Head of caudate nucleus (tissue), 42 donors: ENCODE data around the gene CHD9.

ENCODE experiments used
- DNase-seq, 42 donors: peaks; one replicate each; pipeline versions ENCODE4 v3.0.0 to v3.0.0-alpha.2; 2020 to 2021; ENCODE audit warnings: mixed read lengths in 7 of 42
- intact Hi-C: fragments of 100-400 bp; cut with DNase I; formaldehyde crosslinking; loops from one replicate; pipeline ENCODE4 v1.15.0; 2022

CHD9 gene

DNA sequence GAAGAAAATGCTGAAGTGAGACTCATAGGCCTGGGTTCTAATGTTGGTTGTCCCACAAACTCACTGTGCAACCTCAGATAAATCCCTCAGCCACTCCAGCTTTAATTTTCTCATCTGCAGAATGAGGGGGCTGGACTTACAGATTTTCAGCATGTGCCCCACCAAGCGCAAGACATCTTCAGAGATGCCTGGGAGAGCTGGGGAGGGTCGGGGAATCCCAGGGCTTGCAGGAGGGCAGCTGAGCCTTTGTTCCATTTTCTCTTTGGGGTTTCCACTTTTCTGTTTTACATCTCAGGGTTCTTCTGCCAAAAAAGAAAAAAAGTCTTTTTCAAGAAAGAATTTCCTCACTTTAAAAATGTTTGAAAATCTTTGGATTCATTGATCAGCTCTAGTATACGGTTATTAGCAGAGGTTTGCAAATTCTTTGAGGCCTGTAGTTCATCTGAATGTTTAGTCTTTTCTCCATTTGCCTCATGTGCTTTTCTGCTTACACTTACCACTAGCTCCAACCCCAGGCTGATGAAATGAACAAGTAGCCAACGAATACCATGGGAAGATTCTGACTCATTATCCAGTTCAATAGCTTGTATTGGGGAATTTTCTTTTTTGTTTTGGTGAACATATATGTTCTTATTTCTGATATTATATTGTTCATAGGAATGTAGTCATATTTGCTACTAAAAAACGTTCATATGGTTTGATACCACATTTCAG lies 56.4 kb downstream of the CHD9 start:
- intact Hi-C loops: no loop called here
- no peak for DNase-seq

DNA sequence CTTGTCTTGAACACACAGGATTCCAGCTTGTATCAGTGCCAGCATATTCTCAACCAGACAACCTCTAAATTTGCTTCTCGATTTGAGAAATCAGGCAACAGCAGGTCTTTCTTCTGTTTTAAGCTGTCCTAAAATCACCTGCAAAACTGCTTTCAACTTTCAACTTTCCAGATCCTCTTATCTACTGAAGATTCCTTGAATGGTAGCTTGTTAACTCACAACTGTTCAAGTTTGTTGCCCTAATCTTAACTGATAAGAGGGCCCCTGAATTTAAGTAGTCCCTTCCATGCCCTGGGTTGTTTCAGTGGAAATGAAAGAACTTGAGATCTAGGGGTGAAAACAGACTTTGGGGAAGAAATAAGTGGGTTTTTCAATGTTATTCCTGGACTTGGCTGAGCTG lies 57.2 kb downstream of the CHD9 start:
- intact Hi-C loops: no loop called here
- DNase-seq: no peak

DNA sequence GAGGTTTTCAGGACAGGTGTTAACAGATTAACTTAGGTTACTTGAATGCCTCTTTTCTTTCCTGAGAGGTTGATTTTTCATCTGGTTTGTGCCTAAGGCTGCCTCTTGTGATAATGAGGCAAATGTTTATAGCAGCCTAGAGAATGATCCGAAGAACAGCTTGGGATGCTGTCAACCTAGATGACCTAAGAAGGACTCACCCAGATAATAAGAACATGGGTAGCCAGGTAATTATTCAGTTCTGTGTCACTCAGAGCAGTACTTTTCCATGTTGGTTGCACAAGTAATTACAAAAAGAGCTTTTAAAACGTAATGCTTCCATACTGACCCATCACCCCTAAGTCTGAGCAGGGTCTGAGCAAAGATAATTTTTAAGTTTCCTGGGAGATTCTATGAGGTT lies 60.3 kb downstream of the CHD9 start:
- DNase-seq: no peak
- intact Hi-C loops: no loop called here

DNA sequence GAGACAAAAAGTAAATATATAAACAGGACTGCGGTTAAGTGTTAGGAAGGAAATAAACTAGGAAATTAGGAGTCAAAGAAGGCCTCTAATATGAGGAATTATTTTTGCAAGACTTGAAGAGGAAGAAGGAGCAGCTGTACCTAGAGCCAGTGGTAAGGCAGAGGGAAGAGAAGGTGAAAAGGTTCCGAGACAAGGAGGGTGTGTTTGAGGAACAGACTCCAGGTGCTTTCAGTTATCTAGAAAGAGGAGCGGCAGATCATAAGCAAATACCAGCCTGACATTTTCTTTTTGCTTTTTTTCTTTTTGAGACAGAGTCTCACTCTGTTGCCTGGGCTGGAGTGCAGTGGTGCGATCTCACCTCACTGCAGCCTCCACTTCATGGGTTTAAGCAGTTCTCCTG lies 61.0 kb downstream of the CHD9 start:
- intact Hi-C loops: no loop called here

DNA sequence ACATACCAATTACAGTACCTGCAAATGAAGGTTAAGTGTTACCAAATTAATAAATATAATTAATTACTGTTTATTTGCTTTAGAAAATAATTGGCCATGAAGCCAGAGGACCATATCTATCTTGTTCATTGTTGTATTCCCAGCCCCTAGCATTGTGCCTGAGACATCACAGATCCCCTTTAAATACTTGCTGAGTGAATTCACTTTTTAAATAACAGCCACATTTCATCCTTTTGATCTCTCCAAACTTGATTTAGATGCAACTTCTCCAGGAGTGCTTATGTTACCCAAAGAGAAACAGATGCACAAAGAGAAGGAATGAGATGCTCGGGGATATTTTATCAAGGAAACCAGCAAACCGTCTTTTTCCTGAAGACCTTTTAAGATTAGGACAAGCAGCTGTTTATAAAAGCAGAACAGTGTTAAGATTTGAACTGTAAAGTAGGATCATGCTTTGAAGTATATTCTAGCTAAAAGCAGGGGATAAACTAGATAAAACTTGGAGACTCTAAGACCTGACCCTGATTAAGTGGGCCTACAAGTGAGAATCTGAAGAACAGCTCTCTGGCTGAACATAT lies 66.3 kb downstream of the CHD9 start:
- intact Hi-C loops: no loop called here
- no peak for DNase-seq

More for the DNA sequence above, 61.0 kb downstream of the CHD9 start:
- no peak for DNase-seq

DNA sequence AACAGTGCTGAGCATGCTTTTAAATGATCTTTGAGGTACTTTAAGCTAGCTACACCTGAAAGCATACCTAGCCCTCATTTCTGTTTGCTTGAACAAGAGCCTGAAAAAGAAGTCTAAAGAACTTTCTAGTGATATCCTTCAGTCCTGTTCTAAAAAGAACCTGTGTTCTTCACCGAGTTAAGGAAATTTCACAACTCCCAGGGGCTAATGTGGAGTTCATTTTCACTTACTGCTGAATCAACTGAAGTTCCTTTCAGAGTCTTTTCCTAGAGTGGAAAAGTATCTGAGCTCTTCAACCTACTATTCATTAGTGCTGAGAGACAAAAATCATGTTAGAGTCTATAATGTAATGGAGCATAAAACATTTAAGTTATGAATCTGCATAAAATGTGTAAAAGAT lies 66.9 kb downstream of the CHD9 start:
- DNase-seq: no peak
- intact Hi-C loops: no loop called here

DNA sequence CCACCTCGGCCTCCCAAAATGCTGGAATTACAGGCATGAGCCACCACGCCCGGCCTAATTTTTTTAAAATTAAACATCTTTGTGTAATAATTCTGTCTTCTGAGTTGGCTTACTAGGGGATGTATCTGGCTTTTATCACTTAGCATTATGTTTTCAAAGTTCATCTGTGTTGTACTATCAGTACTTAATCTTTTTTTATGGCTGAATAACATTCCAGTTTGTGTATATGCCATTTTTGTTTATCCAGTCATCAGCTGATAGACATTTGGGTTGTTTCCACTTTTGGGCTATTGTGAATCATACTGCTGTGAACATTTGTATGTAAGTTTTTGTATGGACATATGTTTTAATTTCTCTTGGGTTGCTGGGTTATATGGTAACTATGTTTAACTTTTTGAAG lies 69.0 kb downstream of the CHD9 start:
- intact Hi-C loops: no loop called here
- no peak for DNase-seq

DNA sequence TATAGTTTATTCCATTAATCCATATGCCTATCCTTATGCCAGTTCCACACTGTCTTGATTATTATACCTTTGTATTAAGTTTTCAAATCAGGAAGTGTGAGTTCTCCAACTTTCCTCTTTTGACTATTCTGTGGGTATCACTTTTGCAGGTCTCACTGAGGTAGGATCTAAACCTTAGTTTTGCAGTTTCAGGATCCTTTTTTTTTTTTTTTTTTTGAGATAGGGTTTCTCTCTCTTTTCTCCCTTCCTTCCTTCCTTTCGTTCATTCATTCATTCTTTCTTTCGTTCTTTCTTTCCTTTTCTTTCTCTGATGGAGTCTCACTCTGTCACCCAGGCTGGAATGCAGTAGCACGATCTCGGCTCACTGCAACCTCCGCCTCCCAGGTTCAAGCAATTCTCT lies 71.6 kb downstream of the CHD9 start:
- intact Hi-C loops: no loop called here
- no peak for DNase-seq

DNA sequence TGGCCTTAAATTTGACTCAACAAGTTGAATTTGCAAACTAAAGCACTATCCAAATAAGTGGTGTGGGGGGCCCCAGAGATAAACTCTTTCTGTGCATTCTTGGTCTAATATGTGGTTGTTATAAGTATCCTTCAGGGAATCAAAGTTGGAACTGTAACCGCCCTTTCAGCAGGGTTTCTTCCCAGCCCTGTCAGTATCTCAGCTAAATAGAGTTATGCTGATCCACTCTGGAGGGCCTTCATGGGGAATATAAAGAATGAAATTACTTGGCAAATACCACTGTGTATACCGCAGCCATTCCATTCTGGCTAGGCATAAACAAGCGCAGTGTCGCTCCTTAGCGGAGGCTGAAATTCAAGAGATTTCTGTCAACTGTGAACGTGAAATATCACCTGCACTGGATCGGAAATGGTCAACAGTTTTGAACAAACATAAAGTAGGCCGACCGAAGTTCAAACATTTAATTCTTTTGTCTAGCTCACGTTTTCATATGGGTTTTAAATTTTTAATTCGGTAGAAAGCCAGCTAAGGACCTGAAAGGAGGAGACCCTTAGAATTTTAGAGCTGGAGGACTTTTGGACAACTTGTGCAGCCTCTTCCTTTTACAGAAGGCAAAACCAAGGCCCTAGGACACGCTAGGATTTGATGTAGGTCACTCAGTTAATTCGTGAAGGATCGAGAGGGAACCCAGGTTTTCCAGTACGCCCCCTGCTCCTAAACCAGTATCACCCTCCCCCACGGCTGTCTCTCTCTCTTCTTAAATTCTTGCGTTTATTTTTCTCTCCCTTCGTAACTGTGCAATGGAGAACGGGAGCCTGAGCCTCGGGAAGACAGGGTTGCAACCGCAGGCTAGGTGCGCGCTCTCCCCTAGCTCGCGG lies 74.7 kb downstream of the CHD9 start:
- intact Hi-C loops: loop anchor here (2.0 to 5.0 kb wide), 3 partner anchors 37 to 78 kb away; partner anchors contain the start of gene CHD9
- DNase-seq: no peak

DNA sequence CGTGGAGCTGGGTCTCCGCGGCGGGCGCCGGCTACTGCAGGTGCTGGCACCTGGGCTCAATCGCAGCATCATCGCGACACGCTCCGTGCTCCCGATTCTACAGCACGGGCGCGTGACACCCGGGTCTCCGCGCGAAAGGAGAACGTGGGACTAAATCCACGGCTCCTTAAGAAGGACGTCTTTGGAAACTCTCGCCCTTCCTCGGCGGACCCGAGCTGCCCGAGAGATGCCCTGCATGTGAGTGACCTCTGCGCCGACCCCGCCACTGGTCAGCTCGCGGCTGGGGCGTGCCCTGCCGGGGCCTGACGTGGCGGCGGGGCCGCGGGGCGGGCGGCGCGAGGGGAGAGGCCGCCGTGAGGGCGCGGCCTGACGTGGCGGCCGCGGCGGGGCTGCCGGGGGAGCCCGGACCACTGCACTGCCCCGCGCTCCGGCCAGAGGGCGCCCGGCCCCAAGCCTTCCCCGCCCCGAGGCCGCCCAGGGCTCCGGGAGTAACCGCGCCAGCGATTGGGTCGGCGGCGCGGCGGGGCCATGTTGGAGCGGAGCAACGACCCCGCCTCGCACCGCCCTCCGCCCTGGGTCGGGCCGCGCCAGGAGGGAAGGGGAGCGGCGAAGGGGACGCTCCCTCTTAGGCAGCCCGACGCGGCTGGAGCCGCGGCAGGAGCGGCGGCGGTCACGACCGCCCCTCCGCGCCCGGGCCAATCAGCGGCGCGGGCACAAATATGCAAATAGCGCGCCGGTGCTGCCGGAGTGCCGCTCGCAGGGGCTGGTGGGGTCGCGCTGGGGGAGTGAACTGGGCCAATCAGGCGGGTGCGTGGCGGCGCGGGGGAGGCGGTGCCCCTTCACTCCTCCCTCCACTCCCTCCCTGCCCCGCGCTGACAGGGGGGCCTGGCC lies 75.6 kb downstream of the CHD9 start:
- DNase-seq: peak; percentile 88 to 99 (median 96)
- intact Hi-C loops: loop anchor here (2.0 to 5.0 kb wide), 3 partner anchors 38 to 77 kb away; partner anchors contain the start of gene CHD9

DNA sequence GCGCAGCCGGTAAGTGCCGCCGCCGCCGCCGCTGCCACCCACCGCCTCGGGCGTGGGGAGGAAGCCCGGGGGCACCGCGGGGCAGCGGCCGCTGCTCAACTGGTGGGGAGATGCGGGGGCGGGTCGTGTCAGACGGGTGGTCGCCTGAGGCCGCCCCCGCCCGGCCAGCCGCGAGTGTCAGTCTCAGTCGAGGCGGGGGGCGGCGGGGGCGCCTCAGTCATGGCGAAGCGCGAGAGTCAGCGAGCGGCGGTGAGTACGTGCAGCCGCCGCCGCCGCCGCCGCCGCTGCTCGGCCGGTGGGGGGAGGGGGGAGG lies 76.2 kb downstream of the CHD9 start:
- intact Hi-C loops: loop anchor here (2.0 to 5.0 kb wide), 3 partner anchors 39 to 76 kb away; partner anchors contain the start of gene CHD9
- no peak for DNase-seq

DNA sequence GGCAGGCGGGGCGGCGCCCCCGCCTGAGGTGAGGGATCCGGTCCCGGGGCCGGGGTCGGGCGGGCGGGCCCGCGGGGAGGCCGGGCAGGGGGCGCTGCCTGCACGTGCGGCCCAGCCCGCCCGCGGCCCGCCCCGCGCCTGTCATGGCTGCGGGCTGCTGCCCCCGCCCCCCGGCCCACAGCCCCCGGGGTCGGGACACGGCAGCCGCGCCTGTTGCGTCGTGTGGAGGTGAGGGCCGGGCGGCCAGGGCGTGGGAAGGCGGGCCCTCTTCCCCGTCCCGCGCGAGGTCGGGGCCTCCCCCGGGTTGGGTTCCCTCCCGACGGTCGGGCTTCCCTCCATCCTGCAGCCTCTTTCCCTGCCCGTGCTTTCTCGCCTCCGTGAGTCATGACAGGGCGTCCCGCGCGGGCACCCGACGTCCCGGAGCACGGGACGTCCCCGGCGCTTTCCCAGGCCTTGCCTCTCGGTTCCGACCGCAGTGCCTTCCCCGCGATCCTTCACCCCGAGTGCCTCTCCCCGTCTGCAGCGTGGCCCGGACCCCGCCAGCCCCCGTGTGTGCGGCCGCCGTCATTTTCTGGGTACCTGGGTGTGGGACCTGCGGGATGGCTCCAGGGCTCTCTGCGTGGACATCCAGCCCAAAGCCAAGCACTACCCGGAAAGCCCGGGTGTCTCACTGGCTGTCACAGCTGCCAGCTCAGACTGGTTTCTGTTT lies 76.7 kb downstream of the CHD9 start:
- intact Hi-C loops: loop anchor here (2.0 to 5.0 kb wide), 3 partner anchors 39 to 77 kb away; partner anchors contain the start of gene CHD9
- DNase-seq: peak in 41 of 42 donors; percentile 31 to 82 (median 52)

DNA sequence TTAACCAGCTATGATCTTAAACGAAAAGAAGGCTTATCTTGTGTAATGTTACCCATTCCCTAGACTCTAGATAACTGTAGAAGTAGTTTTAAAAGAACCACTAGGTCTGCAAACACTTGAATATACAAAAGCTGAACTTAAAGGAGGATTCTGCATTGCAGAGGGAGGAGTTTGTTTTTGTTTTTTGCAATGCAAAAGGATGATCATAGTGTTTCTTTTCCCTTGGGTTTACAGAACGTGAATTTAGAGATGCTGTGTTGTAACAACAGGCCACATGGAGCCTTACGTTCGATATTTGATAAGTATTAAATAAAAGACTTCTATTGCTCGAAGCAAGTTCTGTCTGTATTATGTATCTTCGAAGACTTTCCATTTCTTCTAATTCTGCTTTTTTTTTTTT lies 77.6 kb downstream of the CHD9 start:
- intact Hi-C loops: loop anchor here (5.0 kb wide), 2 partner anchors 40 to 75 kb away; no protein-coding TSS in a partner anchor

DNA sequence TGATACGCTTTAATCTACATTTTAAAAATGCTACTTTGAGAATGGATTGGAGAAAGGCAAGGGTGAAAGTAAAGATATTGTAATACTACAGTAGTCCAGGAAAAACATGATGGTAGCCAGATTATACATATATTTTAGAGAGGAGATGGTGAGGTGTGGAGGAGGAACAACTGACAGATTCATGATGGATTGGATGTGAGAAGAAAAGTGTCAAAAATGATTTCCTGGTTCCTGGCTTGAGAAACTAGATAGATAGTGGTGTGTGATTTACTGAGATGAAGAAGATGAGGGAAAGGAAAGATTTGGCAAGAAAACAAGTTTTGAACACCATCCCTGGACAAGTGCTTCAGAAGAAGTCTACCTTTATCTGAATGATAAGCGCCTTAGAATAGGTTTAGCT lies 80.5 kb downstream of the CHD9 start:
- intact Hi-C loops: no loop called here
- no peak for DNase-seq

More for the DNA sequence above, 77.6 kb downstream of the CHD9 start:
- no peak for DNase-seq

DNA sequence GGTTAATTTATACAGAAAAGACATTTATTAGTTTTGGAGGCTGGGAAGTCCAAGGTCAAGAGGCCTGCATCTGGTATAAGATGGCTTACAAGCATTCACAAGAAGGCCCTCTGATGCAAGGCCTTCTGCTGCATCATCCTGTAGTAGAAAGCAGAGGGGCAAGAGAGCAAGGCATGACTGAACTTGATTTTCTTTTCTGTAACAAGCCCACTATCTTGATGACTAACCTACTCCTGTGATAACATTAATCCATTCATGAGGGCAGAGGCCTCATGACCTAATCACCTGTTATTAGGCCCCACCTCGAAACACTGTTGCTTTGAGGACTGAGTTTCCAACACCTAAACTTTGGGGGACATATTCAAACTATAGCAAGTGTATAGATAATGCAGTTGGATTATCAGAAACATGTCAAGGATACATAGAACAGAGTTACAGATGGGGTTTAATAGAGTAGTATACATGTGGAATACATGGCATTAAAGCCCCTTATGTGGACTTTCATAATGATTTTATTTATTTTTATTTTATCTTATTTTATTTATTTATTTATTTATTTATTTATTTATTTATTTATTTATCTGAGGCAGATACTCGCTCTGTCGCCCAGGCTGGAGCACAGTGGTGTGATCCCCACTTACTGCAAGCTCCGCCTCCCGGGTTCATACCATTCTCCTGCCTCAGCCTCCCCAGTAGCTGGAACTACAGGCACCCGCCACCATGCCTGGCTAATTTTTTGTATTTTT lies 88.2 kb downstream of the CHD9 start:
- intact Hi-C loops: no loop called here
- DNase-seq: no peak

DNA sequence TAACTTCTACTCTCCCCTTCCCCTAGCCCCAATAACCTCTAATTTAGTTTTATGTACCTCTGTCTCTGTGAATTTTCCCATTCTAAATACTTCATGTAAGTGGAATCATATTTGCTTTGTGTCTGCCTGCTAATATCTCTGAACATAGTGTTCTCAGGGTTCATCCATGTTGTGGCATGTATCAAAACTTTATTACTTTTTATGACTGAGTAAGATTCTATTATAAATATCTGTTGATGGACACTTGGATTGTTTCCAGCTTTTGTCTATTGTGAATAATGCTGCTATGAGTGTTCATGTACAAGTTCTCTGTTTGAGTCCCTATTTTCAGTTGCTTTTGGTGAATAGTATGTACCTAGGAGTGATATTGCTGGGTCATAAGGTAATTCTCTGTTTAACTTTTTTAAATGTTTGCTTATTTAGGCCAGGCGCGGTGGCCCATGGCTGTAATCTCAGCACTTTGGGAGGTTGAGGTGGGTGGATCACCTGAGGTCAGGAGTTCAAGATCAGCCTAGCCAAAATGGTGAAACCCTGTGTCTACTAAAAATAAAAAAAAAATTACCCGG lies 92.8 kb downstream of the CHD9 start:
- DNase-seq: no peak
- intact Hi-C loops: no loop called here

DNA sequence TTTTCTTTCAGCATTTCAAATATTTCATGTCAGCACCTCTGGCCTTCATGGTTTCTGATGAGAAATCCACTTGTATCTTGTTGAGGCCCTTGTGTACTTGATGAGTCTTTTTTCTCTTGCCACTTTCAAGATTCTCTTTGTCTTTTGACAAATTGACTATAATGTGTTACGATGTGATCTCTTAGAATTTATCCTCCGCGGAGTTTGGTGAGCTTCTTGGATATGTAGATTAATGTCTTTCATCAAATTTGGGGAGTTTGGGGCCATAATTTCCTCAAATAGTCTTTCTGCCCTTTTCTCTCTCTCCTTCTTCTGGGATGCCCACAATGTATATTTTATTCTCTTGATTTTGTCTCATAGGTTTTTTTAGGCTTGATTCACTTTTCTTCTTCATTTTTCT lies 96.0 kb downstream of the CHD9 start:
- intact Hi-C loops: no loop called here
- DNase-seq: no peak
